DOHH2 (cell line): ENCODE results near the gene EIF3I.

Source experiments
- CTCF ChIP-seq: fragments of 200-600 bp; sonication (generic); IDR thresholded peaks from one replicate; pipeline ENCODE4 v1.5.1; 2014; ENCODE audit warnings: antibody characterized with exemption, mild to moderate bottlenecking, low read depth, low read length; ENCODE audit not compliant: poor library complexity, severe bottlenecking
- EZH2phosphoT487 ChIP-seq: fragments of 200-600 bp; sonication (generic); IDR thresholded peaks from 2 replicates; pipeline ENCODE4 v1.6.1; 2017; ENCODE audit warnings: borderline replicate concordance, mild to moderate bottlenecking, antibody characterized with exemption, low read length, moderate library complexity, mixed read lengths

- TF ChIP-seq CTCF (no peak), EZH2phosphoT487 (no peak)
These were observed 26.0 kb upstream of the EIF3I start for GRCh38 chr1:32195972-32196823.
